CD4-positive, alpha-beta T cell treated with Interleukin-21 for 1 hour (primary cell): ENCODE data around the gene FRMPD2.
"Not testable (repeated sequence)": the region's sequence is repeated elsewhere in the genome, so short reads cannot be mapped to it uniquely, and the experiment has no call there.

ENCODE experiments used
- DNase-seq: peaks from one replicate; pipeline ENCODE4 v3.0.0-alpha.2; 2020

Gene FRMPD2

DNA sequence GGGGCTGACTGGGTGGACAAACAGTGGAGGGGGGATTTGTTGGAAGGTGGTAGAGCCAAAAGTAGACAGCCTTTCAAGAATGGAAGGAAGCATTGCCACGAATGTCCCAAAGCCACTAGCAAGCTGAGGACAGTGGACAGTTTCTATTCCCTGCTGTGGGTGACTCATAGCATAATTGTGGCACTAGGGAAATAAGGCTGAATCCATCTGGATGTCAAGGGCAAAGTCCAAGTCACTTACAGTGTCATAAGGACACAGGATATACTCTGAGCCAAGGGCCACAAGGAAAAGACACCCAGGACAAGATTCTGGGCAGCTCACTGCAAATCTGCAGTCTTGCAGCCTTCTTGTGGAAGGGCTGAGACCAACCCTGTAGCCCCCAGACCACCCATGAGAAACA is 79.7 kb downstream of the FRMPD2 start:
- DNase-seq, result no peak

DNA sequence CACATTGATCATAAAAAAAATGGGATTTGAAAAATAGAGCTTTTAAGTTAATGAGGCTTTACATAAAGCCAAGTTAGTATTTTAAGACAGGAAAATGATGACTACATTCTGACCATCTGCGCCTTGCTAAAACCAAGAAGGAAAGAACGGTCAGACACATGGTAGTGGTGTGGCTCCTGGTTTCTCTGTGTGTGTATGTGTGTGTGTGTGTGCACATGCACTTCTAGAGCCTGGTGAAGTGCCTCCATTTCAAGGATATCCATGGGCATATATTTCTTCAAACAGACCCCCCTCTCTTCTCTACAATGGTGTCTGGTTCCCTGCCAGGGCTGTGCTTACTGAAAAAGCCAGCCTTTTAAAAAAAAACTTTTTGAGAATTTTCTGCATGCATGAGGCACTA is 80.9 kb downstream of the FRMPD2 start:
- DNase-seq, result no peak

DNA sequence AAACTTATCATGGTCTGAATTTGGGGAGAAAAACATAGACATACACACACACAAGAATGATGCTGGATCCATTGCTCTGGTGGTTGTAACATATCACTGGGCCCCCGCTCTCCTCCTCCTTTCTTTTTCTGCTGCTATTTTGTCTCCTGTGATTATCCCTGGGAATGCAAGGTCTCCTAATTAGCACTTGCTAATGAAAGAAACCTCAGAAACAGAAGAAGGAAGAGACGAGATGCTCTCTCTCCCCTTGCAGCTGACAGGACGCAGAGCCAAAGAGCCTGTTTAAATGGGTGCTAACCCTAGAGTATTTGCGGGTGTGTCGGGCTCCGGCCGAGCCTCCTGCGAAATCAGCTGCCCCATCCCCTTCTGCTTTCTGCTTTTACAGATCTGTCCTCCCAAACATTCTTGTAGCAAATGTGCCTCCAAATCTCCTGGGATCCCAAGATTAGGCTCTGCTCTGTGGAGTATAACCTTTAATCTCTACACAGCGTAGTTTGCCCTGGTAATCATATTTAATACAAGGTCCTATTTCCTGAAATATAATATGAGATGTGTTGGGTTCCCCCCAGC is 81.5 kb downstream of the FRMPD2 start:
- no peak for DNase-seq

DNA sequence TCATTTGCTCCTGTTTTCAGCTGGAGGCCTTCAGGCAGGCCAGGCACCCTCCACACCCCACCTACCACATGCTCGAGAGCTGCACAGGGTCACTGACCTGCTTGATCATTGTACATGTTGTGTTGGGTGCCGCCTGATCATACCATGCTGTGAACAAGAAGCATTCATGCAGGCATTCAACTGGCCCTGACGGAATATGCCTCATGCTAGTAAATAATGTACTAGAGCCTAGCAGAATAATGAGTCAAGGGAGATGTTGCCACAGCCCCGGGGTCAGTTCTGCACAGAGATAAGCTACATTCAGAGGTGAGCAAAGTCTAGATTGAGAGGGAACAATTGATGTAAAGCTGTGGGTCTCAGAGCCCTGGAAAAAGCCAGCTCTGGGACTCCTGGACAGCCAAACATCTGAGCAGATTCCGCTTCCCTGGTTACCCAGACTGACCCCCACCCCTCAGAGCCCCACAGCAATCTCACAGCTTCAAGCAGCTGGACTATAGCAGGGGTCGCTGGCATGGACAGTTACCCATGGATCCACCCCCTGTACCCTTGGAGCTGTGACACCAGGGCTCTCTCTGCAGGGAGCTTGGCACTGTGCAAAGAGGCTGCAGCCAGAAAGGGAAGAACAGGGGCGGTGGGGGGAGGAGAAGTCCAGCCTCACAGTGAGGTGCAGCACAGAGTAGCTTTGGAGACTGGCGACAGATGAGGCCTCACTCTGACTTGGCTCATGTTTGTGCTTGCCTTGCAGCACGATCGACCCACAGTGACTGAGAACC is 86.6 kb downstream of the FRMPD2 start:
- no peak for DNase-seq

DNA sequence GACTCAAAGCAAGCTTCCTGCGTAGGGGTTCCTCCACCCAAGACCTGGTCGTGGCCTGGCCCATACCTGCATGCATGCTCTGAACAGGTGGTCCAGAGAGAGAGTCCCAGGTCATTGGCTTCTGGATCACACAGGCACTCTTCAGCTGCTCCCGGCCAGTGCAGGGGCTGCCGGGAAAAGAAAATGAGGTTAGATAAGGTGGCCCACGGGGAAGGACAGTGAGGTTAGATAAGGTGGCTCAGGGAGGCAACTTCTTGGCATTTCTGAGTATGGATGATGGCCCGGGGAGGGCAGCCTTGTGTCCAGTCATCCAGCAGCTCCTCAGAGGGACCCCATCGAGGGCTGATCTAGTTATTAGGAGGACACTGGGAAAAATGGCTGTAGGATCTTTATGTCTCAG is 87.4 kb downstream of the FRMPD2 start:
- DNase-seq, result no peak

DNA sequence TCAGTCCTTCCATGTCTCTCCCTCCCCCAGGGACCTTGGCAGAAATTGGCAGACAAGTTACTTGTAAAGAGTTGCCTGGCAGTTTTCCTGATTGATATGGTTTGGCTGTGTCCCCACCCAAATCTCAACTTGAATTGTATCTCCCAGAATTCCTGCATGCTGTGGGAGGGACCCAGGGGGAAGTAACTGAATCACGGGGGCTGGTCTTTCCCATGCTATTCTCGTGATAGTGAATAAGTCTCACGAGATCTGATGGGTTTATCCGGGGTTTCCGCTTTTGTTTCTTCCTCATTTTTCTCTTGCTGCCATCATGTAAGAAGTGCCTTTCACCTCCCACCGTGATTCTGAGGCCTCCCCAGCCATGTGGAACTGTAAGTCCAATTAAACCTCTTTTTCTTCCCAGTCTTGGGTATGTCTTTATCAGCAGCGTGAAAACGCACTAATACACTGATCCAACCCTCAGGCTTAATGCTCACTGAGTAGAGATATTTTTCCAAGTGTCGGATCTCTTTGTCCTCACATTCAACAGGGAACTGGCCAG is 88.2 kb downstream of the FRMPD2 start:
- DNase-seq, result not testable (repeated sequence)

DNA sequence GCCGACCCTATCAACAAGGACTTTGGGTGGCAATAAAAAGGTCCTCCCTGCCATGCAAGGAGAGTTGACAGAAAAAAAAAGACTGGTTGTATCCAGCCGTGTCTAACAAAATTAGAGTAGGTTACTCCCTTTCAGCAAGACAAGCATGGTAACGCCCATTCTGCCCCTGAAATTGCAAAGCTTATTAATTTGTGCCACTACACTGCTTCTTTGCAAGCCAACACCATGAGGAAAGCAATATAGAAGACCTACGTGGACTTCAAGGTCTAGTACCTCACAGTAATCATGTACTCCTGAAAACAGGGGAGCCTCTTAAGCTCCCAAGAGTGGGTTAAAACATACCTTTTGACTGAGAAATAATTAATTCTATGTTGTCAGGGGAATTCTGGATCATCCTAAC is 90.3 kb downstream of the FRMPD2 start:
- no peak for DNase-seq

DNA sequence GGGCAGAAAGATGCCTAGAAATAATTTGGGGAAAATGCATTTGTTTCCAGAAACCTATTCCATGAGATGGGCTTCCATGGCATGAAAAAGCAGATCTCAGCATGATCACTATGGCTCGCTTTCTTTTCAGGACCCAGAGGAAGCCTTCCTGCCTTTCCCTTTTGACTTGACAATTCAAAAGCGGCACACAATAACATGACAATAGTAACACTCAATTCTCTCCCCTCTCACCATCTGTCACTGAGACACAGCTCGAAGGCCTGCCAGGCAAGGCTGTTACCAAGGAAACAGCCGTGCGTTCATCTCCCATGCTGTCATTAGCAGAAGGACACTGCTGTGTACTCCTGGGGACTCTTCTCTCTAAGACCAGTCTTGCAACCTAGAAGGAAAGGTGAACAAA is 101.8 kb downstream of the FRMPD2 start:
- DNase-seq, result not testable (repeated sequence)

DNA sequence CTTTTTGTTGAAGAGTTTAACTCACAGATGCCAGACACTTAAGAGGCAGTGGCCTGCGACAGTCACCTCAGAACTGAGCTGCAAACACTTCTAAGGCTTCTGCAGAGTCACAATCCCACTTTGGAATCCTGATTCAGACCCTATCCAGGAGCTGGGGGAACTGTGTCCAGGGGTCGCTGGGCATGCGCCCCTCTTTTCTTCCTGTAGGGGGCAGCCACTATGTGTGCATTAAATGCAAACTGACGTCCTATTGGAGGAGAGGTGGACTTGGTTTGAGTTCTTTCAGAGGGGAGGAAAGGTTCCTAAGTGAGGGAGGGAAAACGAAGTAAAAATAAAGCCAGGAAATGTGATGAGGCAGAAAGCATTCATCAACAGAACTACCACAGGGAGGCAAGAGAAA is 113.8 kb downstream of the FRMPD2 start:
- DNase-seq, result not testable (repeated sequence)

DNA sequence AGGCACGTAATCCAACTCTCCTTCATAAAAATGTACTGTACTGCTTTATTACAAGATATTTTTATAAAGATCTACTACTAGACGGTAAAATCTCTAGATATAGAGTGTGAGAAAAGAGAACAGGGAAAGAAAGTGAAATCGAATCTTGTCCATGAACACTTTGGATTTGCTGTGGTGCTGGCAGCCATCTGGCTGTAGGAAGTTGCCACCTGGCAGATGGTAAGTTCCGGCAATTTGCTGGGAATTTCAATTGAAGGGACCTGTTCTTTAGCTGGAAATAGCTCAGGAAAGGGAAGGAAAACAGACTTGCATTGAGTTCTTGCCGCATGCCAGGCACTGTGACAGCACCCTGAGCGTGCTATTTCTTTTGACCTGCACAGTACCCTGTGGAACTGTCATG is 114.3 kb downstream of the FRMPD2 start:
- DNase-seq, result not testable (repeated sequence)

DNA sequence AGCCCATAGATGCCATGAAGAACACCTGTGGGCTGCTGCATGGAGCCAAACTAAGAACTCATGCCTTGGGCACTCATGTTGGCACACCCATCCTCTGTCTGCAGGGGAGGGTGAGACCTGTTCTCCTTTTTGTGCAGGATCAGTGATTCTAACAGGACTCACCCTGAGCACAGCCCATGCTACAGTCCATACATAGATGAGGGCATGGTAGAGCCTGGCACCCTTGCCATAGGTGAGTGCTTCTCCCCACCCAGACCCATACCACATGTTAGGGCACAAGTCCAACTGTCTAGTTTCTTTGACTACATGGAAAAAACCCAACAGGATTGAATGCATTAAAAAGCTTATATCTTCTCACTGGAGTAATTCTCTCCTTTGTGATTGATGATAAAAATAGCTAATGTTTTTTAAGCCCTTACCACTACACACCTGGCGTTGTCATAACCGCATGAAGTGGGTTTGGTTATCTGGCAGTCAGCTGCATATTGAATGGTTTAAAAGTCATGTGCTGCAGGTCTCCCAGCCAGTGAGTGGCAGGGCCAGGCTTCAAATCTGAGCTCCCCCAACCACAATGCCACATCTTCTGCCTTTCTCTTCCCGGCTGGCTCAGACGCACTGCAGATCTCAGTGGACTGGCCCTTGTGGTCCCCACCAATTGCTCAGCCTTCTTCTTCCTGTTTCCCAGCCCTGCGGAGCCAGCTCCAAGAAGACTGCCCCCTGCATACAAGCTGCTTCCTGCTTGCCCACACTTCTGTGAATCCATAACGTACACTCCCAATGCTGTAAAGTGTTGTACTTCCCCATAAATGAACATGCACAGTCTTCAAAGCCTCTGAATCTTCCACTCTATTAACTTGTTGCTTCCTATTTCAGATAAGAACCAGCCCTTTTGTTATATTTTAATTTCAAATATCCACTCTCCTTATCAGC is 120.0 kb downstream of the FRMPD2 start:
- DNase-seq, result not testable (repeated sequence)

DNA sequence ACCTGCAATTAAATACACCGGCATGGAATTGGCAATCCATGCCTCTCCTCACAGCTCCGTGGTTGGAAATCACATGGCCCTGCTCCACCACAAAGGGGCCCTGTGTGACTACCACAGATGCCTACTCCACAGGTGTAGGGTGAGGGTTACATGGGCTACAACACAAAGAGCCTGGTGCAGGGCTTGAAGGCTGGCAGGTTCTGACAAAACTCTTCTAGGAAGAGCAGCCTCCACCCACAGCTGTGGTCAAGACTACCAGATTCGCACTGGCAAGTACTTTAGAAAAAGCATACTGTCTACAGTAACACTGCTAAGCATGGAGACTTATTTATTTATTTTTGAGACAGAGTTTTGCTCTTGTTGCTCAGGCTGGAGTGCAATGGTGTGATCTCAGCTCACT is 126.9 kb downstream of the FRMPD2 start:
- not testable (repeated sequence) for DNase-seq

DNA sequence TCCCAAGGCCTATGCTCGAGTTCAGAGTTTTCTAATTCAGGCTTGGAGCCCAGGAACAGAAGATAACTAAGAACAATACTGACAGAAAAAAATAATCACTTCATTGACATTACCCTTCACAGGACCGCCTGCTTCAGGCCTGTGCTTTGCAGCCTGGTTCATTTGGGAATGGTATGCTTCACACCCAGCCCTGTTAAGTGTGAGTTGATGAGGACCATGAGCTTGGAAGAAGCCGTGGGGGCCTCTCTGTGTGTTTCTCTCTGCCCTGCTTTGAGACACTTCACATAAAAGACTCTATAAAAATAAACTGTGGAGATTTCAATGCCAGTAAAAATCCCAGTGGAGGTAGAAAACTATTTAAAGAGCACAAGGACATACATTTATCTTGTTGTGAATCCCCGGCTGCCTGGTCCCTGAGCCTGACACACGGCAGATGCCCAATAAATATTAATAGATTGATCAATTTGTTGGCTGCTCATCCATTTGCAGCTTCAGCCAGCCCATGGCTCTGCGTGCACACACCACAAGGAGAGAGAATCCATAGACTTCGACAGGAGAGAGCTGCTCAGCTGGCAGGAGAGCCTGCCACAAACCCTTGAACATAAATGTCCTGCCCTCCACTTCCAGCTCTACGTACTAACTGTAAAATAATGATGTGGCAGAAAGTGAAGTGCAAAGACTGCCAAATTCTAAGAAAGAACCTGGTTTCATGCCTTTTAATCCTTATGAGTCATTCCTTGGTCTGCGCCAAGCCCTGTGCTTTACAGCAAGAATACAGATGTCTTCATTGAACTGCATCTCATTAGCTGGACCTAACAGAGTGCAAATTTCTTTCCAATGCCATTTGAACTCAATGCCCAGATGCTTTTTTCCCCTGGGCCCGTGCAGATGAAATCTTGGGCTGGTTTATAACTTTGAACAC is 130.5 kb downstream of the FRMPD2 start:
- not testable (repeated sequence) for DNase-seq

DNA sequence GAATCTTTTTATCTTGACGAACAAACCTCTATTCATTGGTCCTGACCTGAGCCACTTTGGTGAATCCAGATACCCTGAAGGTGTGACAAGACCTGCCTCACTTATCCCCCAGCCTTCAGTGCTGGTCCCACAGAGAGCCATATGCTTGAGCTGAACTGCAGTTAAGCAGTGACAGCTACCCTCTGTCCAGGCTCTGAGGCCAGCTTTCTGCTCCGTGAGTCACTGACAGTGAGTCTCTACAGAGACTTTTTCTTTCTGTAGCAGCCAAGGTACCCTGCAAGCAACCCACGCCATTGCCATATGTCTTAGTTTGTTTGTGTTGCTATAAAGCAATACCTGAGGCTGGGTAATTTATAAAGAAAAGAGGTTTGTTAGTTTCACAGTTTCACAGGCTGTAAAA is 133.5 kb downstream of the FRMPD2 start:
- DNase-seq, result not testable (repeated sequence)

DNA sequence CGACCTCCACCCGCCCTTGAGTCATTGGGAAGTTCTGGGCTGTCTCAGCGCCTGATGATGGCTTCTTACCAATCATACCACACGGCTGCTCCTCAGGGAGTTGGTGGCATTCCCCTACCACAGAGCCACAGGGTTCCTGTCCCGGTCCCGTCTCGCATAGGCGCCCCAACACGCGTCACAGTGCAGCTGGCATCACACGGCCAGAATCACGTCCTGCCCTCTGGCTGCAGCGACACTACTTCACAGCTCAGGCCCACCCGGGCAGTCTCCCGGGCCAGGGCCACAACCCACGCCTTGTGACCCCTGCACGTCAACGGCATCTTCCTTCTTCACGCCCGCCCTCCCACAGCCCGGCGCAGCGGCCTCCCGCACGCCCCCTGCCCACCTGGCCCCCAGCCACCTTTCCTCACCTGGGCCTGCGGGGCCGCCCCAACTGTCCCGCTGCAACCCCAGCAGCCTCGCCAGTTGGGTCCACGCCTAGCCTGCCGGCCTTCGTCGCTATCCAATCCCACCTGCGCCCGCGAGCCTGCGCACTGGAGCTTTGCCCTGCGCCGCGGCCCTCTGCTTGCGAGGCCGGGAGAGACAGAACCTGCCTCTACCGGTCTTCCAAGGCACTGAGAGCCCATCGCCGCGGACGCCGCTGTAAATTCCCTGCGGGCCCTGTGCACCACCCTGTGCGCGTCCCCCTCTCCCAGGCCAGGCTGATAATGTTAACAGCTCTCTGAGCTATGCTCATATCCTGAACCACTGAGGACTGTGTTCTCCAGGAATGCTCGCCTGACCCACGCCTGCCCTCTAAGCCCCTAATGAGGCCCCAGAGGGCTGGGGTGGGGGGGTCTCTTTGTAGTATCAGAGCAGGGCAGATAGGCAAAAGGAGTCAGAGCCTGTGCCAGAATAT is 134.3 kb downstream of the FRMPD2 start:
- DNase-seq, result not testable (repeated sequence)

DNA sequence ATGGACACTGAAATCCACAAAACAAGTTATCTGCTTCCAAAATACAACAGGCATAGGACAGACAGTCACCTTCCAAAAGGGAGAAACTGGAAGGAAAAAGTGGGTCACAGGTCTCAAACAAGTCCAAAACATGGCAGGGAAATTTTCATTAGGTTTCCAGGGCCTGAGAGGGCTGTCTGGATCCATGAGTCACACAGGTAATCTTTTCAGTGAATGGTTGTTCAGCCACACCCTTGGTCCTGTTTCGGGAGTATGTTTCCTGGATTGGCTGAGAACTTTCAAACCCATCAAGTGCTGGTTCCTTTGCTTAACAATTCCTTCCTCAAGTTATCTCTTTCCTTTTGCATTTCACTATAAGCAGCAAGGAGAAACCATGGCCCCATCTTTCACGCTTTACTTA is 145.5 kb downstream of the FRMPD2 start:
- not testable (repeated sequence) for DNase-seq

DNA sequence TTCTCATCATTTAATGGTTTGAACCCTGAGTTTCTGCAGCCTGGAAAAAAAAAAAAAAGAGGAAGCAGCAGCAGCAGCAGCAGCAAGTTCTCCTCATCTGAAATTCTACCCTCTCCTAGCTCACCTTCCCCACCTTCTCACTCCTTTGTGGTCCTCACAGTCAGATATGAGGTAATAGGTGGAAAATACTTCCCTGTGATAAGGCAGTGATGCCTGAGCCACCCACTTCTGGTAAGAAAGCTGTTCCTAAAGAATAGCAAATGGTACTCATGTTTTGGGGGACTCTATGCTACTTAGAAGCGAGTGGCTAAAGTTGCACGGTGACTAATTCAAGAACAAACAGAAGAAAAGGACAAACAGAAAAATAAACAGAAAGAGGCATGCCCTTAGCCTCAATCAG is 148.2 kb downstream of the FRMPD2 start:
- not testable (repeated sequence) for DNase-seq

DNA sequence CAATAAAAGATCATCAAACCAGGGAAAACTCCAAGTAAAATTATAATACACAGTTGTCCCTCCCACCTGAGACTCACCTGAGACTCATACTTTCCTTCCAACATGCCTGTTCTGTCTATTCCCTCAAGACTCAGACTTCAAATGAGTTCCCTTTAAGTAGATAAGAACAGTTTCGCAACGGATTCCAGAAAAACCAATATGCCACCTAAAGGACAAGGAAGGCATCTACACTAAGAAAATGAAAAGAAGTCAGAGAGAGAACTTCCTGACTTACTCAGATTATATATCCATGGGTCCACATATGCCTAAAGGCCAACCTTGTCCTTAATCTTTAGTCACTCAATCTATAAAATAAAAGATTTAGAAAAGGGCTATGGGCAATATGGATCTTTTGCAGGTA is 148.9 kb downstream of the FRMPD2 start:
- not testable (repeated sequence) for DNase-seq

DNA sequence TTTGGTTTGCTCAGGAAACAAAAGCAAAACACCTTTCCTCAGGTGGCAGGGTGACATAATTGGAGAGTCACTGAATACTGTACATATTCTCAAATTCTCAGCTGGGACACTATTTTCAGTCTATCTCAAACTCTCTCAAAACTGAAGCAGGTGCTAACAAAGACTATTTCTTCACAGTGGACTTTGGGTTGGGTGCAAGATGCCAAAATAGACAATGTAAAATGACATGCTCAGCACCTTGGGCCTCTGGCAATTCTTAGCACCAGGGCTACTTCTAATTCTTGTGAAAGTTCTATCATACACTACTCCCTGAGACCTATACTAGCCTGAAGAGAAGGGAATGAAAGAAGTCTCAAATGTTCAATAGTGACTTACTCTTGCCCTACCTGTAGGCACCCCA is 151.9 kb downstream of the FRMPD2 start:
- DNase-seq, result not testable (repeated sequence)

DNA sequence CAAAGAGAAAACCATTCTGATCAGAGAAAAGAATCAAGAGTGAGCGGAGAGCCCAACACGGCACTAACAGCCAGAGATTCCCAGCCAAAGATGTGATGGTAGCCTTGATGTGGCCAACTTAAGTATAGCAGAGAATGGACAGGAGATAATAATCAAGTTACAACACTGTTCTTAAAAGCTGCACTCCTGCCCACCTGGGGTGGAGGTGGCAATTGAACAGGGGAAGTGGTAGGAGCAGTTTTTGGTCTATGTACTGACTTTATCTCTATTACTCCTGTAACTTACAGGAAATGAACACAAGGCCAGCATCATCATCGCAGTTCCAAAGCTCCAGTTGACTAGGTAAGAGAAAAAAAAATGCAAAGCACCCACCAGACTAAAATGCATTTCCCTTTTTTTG is 164.2 kb downstream of the FRMPD2 start:
- not testable (repeated sequence) for DNase-seq
